Endothelial cell of umbilical vein (primary cell): Measurements from ENCODE around the gene BET1L.

ENCODE experiments used
- EZH2 ChIP-seq: IDR thresholded peaks from 2 replicates; pipeline ENCODE4 v1.6.1; 2012; ENCODE audit warnings: borderline replicate concordance, low read depth, mild to moderate bottlenecking, moderate library complexity, low read length, inconsistent platforms; ENCODE audit not compliant: severe bottlenecking
- TF ChIP-seq, protein P1 (sequence below): IDR thresholded peaks from 2 replicates; pipeline ENCODE4 v1.6.1; 2011; ENCODE audit not compliant: insufficient read depth, insufficient read length
- TF ChIP-seq, protein P2 (sequence below), 2 donors: IDR thresholded peaks; 1 replicate in 1 of 2; 2 replicates in 1 of 2; pipeline ENCODE4 v1.5.1; 2011; ENCODE audit warnings: low read length in 2 of 2, mild to moderate bottlenecking in 2 of 2, moderate library complexity in 2 of 2, control low read depth in 1 of 2, inconsistent platforms in 1 of 2, low read depth in 1 of 2; ENCODE audit not compliant: insufficient read depth in 1 of 2; ENCODE audit errors: extremely low read depth in 1 of 2

- no peak for TF ChIP-seq EZH2
- TF ChIP-seq, protein P1, sequence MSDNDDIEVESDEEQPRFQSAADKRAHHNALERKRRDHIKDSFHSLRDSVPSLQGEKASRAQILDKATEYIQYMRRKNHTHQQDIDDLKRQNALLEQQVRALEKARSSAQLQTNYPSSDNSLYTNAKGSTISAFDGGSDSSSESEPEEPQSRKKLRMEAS, result no peak
- TF ChIP-seq, protein P2, sequence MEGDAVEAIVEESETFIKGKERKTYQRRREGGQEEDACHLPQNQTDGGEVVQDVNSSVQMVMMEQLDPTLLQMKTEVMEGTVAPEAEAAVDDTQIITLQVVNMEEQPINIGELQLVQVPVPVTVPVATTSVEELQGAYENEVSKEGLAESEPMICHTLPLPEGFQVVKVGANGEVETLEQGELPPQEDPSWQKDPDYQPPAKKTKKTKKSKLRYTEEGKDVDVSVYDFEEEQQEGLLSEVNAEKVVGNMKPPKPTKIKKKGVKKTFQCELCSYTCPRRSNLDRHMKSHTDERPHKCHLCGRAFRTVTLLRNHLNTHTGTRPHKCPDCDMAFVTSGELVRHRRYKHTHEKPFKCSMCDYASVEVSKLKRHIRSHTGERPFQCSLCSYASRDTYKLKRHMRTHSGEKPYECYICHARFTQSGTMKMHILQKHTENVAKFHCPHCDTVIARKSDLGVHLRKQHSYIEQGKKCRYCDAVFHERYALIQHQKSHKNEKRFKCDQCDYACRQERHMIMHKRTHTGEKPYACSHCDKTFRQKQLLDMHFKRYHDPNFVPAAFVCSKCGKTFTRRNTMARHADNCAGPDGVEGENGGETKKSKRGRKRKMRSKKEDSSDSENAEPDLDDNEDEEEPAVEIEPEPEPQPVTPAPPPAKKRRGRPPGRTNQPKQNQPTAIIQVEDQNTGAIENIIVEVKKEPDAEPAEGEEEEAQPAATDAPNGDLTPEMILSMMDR (IDR thresholded peaks at IDR 0.05; ENCODE audit: extremely low read depth in 1 of 2, insufficient read depth in 1 of 2, low read depth in 1 of 2, low read length in 2 of 2), result peak in 1 of 2 donors; percentile 1
Observed at GRCh38 chr11:208181-208916, 1.1 kb upstream of the BET1L start.
